H9 (cell line): ENCODE data around the gene LACTB. TPM values are rescaled to one million over a fixed set of nuclear protein-coding genes. Genes with fewer than 3 reads are reported as not detected.

Source experiments
- DNase-seq: peaks from one replicate; pipeline ENCODE4 v3.0.0-alpha.2; 2017
- H2AFZ ChIP-seq: one replicate; pipeline ENCODE4 v1.6.1; 2013; ENCODE audit warnings: mild to moderate bottlenecking, low read length, control low read depth, moderate library complexity
- H2AK5ac ChIP-seq: 2 replicates; pipeline ENCODE4 v1.6.1; 2013; ENCODE audit warnings: low read length, control low read depth, mixed read lengths; ENCODE audit not compliant: insufficient read length
- H2BK120ac ChIP-seq: one replicate; pipeline ENCODE4 v1.6.1; 2013; ENCODE audit warnings: low read depth, mild to moderate bottlenecking, low read length, control low read depth, inconsistent platforms; ENCODE audit not compliant: poor library complexity, severe bottlenecking
- H2BK12ac ChIP-seq: 2 replicates; pipeline ENCODE4 v1.6.1; 2013; ENCODE audit warnings: low read length, control low read depth, mixed read lengths, low read depth; ENCODE audit not compliant: insufficient read length
- H2BK15ac ChIP-seq: 2 replicates; pipeline ENCODE4 v1.6.1; 2013; ENCODE audit warnings: low read depth, low read length, control low read depth
- H2BK20ac ChIP-seq: one replicate; pipeline ENCODE4 v1.6.1; 2013; ENCODE audit warnings: low read depth, mild to moderate bottlenecking, low read length, control low read depth, inconsistent platforms; ENCODE audit not compliant: poor library complexity, severe bottlenecking
- H2BK5ac ChIP-seq: 2 replicates; pipeline ENCODE4 v1.6.1; 2013; ENCODE audit warnings: low read length, control low read depth, mixed read lengths; ENCODE audit not compliant: insufficient read length
- H3K14ac ChIP-seq: 2 replicates; pipeline ENCODE4 v1.6.1; 2013; ENCODE audit warnings: low read length, control low read depth; ENCODE audit not compliant: insufficient read depth
- H3K18ac ChIP-seq: 2 replicates; pipeline ENCODE4 v1.6.1; 2013; ENCODE audit warnings: low read depth, mild to moderate bottlenecking, mixed read lengths, low read length, control low read depth; ENCODE audit not compliant: insufficient read length
- H3K23ac ChIP-seq: 2 replicates; pipeline ENCODE4 v1.6.1; 2013; ENCODE audit warnings: low read length, control low read depth, mixed read lengths, low read depth; ENCODE audit not compliant: insufficient read length
- H3K23me2 ChIP-seq: 2 replicates; pipeline ENCODE4 v1.6.1; 2013; ENCODE audit warnings: low read depth, mild to moderate bottlenecking, mixed read lengths, low read length, control low read depth; ENCODE audit not compliant: insufficient read length, poor library complexity, severe bottlenecking
- H3K27ac ChIP-seq: 2 replicates; pipeline ENCODE4 v1.5.1; 2013; ENCODE audit warnings: low read length, control low read depth, mixed read lengths, low read depth; ENCODE audit not compliant: insufficient read length
- H3K27me3 ChIP-seq: 2 replicates; pipeline ENCODE4 v1.6.1; 2013; ENCODE audit warnings: low read length, control low read depth, inconsistent platforms; ENCODE audit not compliant: insufficient read depth
- H3K4ac ChIP-seq: 2 replicates; pipeline ENCODE4 v1.6.1; 2013; ENCODE audit warnings: low read depth, mild to moderate bottlenecking, control low read depth, inconsistent platforms, low read length, moderate library complexity
- H3K4me1 ChIP-seq: 2 replicates; pipeline ENCODE4 v1.6.1; 2013; ENCODE audit warnings: low read length, control low read depth, inconsistent platforms; ENCODE audit not compliant: insufficient read depth
- H3K4me2 ChIP-seq: 2 replicates; pipeline ENCODE4 v1.6.1; 2013; ENCODE audit warnings: low read length, control low read depth, mixed read lengths; ENCODE audit not compliant: insufficient read length, insufficient read depth
- H3K56ac ChIP-seq: 2 replicates; pipeline ENCODE4 v1.6.1; 2013; ENCODE audit warnings: low read depth, mild to moderate bottlenecking, mixed read lengths, low read length, control low read depth; ENCODE audit not compliant: insufficient read length
- H3K79me1 ChIP-seq: 2 replicates; pipeline ENCODE4 v1.6.1; 2013; ENCODE audit warnings: low read depth, mild to moderate bottlenecking, moderate library complexity, low read length, control low read depth, inconsistent platforms; ENCODE audit not compliant: insufficient read depth, poor library complexity, severe bottlenecking
- H3K79me2 ChIP-seq: 2 replicates; pipeline ENCODE4 v1.6.1; 2013; ENCODE audit warnings: low read length, control low read depth, inconsistent platforms; ENCODE audit not compliant: insufficient read depth
- H3K9ac ChIP-seq: 2 replicates; pipeline ENCODE4 v1.6.1; 2013; ENCODE audit warnings: low read length, control low read depth, mixed read lengths; ENCODE audit not compliant: insufficient read length; ENCODE audit errors: extremely low read depth
- H3K9me3 ChIP-seq: one replicate; pipeline ENCODE4 v1.6.1; 2013; ENCODE audit warnings: low read depth, low read length, inconsistent platforms; ENCODE audit not compliant: control insufficient read depth
- H3T11ph ChIP-seq: one replicate; pipeline ENCODE4 v1.6.1; 2013; ENCODE audit warnings: mild to moderate bottlenecking, low read length, control low read depth, inconsistent platforms
- H4K20me1 ChIP-seq: one replicate; pipeline ENCODE4 v1.6.1; 2013; ENCODE audit not compliant: control insufficient read depth, insufficient read length, insufficient read depth
- H4K5ac ChIP-seq: 2 replicates; pipeline ENCODE4 v1.6.1; 2013; ENCODE audit warnings: low read depth, mild to moderate bottlenecking, mixed read lengths, low read length, control low read depth; ENCODE audit not compliant: insufficient read length
- H4K8ac ChIP-seq: replicated peaks from 2 replicates; pipeline ENCODE4 v1.6.1; 2013; ENCODE audit warnings: low read length, control low read depth, mixed read lengths, low read depth; ENCODE audit not compliant: insufficient read length
- H4K91ac ChIP-seq: 2 replicates; pipeline ENCODE4 v1.6.1; 2013; ENCODE audit warnings: low read depth, mild to moderate bottlenecking, moderate library complexity, mixed read lengths, low read length, control low read depth; ENCODE audit not compliant: insufficient read length
- H3K27ac Mint-ChIP-seq, 3 experiments: 2 replicates in 2 of 3; 3 replicates in 1 of 3; pipeline ENCODE4 v1.8.0; 2020 to 2021; ENCODE audit warnings: mixed read lengths in 3 of 3, mild to moderate bottlenecking in 1 of 3, moderate library complexity in 1 of 3
- H3K27me3 Mint-ChIP-seq: 2 replicates; pipeline ENCODE4 v1.8.0; 2021; ENCODE audit warnings: low read depth, mild to moderate bottlenecking, moderate library complexity, mixed read lengths
- H3K36me3 Mint-ChIP-seq, 3 experiments: 2 replicates in 2 of 3; 3 replicates in 1 of 3; pipeline ENCODE4 v1.8.0; 2020 to 2021; ENCODE audit warnings: low read depth in 3 of 3, mixed read lengths in 3 of 3; ENCODE audit not compliant: insufficient read depth in 1 of 3
- H3K4me1 Mint-ChIP-seq, 2 experiments: 2 replicates each; pipeline ENCODE4 v1.8.0; 2020; ENCODE audit warnings: mixed read lengths in 2 of 2
- H3K4me3 Mint-ChIP-seq, 2 experiments: 2 replicates in 1 of 2; 3 replicates in 1 of 2; pipeline ENCODE4 v1.8.0; 2020 to 2021; ENCODE audit warnings: mild to moderate bottlenecking in 2 of 2, mixed read lengths in 2 of 2, moderate library complexity in 1 of 2
- H3K9me3 Mint-ChIP-seq, 2 experiments: 2 replicates in 1 of 2; 3 replicates in 1 of 2; pipeline ENCODE4 v1.8.0; 2020; ENCODE audit warnings: mild to moderate bottlenecking in 2 of 2, mixed read lengths in 2 of 2, moderate library complexity in 1 of 2
- CTCF ChIP-seq: fragments of 200-600 bp; sonication (generic); conservative IDR thresholded peaks from 3 replicates; pipeline ENCODE4 v1.8.0; 2021; ENCODE audit warnings: antibody characterized with exemption, mild to moderate bottlenecking
- total RNA-seq: library from RNA; stranded (reverse); gene quantifications from 2 replicates; pipeline ENCODE4 v1.2.1, GENCODE V29; 2021

Gene LACTB
- total RNA-seq, 1 experiment from 2014 or later, result 10.3 TPM

- Histone ChIP-seq H4K91ac (no peak overlapping the region), H3K79me2 (no peaks in the 10 kb centered on the region), H4K20me1 (no peaks in the 10 kb centered on the region), H4K8ac (no peak overlapping the region), H2BK20ac (no peak overlapping the region), H2BK12ac (no peak overlapping the region), H2AFZ (no peak overlapping the region), H3K14ac (no peak overlapping the region), H3K23me2 (no peaks in the 10 kb centered on the region), H3K27ac (no peak overlapping the region), H3K23ac (no peak overlapping the region), H3K4ac (no peak overlapping the region), H2BK15ac (no peak overlapping the region), H3K18ac (no peak overlapping the region), H4K5ac (no peak overlapping the region), H3K56ac (no peak overlapping the region), H3K79me1 (no peaks in the 10 kb centered on the region), H3K9ac (no peak overlapping the region), H2AK5ac (no peak overlapping the region), H2BK120ac (no peak overlapping the region), H3K4me2 (no peak overlapping the region), H3K4me1 (no peaks in the 10 kb centered on the region), H3K27me3 (no peaks in the 10 kb centered on the region), H3K9me3 (no peaks in the 10 kb centered on the region), H2BK5ac (no peak overlapping the region), H3T11ph (no peak overlapping the region)
- no peaks in the 10 kb centered on the region for H3K9me3 Mint-ChIP-seq
- 0 out of 4 replicates have a peak, but pooled peaks cover 0 to 5% of the 10 kb centered on the region in 2 experiments for H3K4me1 Mint-ChIP-seq
- no peak for DNase-seq
- no peak for TF ChIP-seq CTCF
- H3K36me3 Mint-ChIP-seq, result no peaks in the 10 kb centered on the region
- no peaks in the 10 kb centered on the region; the same call in none of the 2 replicates for H3K27me3 Mint-ChIP-seq
- H3K27ac Mint-ChIP-seq, result no peak overlapping the region
- no peak overlapping the region for H3K4me3 Mint-ChIP-seq
Measured at GRCh38 chr15:63111481-63111880, 10.2 kb upstream of the LACTB start.
